GM06990 (cell line): ENCODE results near the gene PAXX.

Source experiments
- DNase-seq: peaks from one replicate; pipeline ENCODE4 v3.0.0-alpha.2; 2011; ENCODE audit not compliant: insufficient read length; ENCODE audit errors: extremely low read depth
- H3K27me3 ChIP-seq: replicated peaks from 2 replicates; pipeline ENCODE4 v1.6.0; 2011; ENCODE audit warnings: low read length; ENCODE audit not compliant: control insufficient read depth, insufficient read depth
- H3K36me3 ChIP-seq: 2 replicates; pipeline ENCODE4 v1.5.1; 2011; ENCODE audit warnings: low read length; ENCODE audit not compliant: control insufficient read depth, insufficient read depth
- H3K4me3 ChIP-seq: replicated peaks from 2 replicates; pipeline ENCODE4 v1.5.1; 2011; ENCODE audit warnings: low read depth, mild to moderate bottlenecking, control low read depth, low read length
- CTCF ChIP-seq: IDR thresholded peaks from 2 replicates; pipeline ENCODE4 v1.5.1; 2011; ENCODE audit warnings: low read length, control low read depth, mild to moderate bottlenecking, inconsistent platforms; ENCODE audit not compliant: insufficient read depth, poor library complexity, severe bottlenecking

The PAXX gene

GRCh38 chr9:137023157-137023556 lies 30.9 kb downstream of the PAXX start:
- no peaks in the 10 kb centered on the region for H3K36me3 ChIP-seq
- no peak overlapping the region for H3K4me3 ChIP-seq
- no peak for DNase-seq
- H3K27me3 ChIP-seq = no peaks in the 10 kb centered on the region; the same call in 1 of the 2 replicates
- no peak for TF ChIP-seq CTCF

GRCh38 chr9:137023583-137023991 lies 31.4 kb downstream of the PAXX start:
- H3K36me3 ChIP-seq = no peaks in the 10 kb centered on the region
- DNase-seq = no peak
- H3K4me3 ChIP-seq = no peak overlapping the region
- no peak for TF ChIP-seq CTCF
- no peaks in the 10 kb centered on the region; the same call in 1 of the 2 replicates for H3K27me3 ChIP-seq

DNA sequence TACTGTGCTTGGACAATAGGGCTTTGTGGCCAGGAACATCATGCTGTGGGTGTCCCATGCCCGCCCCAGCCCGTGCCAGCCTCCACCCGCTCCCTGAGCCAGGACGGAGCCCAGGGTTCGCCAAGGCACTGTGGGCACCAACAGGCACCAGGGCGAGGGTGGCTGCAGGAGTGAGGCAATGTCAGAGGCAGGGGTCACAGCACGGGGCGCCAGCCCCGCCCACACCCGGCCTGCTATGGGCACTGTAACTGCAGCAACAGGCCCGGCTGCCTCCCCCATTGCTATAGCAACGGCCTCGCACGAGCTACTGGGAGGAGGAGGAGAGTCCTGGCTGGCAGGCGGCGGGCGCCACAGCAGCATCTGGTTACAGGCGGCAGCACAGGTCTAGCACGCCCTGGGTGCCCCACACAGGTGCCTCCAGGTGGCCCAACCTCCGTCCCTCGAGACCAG lies 33.3 kb downstream of the PAXX start:
- no peak for TF ChIP-seq CTCF
- no peak for DNase-seq

GRCh38 chr9:137026384-137026783 lies 34.2 kb downstream of the PAXX start:
- no peak for TF ChIP-seq CTCF
- no peaks in the 10 kb centered on the region; the same call in 1 of the 2 replicates for H3K27me3 ChIP-seq
- no peak for DNase-seq
- H3K36me3 ChIP-seq = no peaks in the 10 kb centered on the region
- no peak overlapping the region for H3K4me3 ChIP-seq

More for the DNA sequence above, 33.3 kb downstream of the PAXX start:
- H3K36me3 ChIP-seq = no peaks in the 10 kb centered on the region
- no peak overlapping the region for H3K4me3 ChIP-seq
- H3K27me3 ChIP-seq = no peaks in the 10 kb centered on the region; the same call in 1 of the 2 replicates

DNA sequence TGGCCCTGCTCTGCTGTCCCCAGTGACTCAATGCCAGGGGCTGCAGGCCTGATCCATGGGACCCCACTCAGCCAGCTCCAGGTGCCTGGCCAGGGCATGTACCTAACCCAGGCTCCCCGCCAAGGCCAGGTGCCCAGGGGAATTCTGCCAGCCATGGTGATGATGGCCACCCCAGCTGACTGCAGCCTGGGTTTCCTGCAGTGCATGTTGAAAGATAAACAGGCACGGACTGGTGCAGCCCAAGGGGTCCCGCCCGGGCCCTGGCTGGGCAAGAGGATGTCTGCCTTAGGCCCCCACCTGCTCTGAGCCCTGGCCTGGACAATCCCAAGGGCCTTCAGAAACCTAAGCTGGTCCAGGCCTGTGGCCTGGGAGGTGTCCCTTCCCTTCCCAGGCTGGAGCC lies 34.6 kb downstream of the PAXX start:
- Histone ChIP-seq H3K36me3 (no peaks in the 10 kb centered on the region), H3K4me3 (no peak overlapping the region), H3K27me3 (no peaks in the 10 kb centered on the region; the same call in 1 of the 2 replicates)
- no peak for TF ChIP-seq CTCF
- no peak for DNase-seq

DNA sequence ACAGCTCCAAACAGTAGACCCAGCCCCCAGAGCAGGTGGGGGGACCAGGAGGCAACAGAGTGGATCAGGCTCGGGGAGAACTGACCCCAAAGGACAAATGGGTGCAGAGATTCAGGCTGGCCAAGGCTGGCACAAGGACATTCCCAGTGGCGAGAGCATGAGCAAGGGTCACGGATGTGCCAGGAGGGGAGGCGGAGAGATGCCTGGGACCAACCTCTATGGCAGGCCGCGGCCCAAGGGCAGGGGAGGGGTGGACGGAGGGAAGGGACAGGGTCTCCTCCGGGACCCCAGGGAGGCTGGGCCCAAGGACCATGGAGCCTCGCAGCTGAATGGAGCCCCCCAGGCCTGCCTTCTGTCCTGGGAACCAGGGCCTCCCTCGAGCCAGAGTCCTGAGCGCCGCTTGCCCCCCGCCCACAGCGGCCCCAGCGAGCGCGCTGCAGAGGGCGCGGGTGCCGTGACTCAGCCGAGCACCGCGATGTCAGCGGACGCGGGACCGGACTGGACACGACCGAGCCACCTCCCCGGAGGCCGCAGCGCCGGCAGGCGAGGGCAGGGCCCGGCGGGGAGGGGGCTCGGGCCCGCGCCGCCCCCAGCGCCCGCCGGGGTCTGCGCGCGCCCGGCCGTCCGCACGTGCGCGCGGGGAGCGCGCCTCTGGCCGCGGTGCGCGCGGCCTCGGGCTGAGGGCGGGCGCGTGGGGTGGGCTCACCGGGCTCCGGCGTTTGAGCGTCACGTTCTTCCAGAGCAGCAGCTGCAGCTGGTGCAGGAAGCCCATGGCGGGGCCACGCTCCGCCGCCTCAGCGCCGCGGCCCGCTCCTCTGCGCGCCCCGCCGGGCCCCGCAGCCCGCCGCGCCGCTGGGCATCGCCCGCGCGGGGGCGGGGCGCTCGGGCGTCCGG lies 35.4 kb downstream of the PAXX start, which contains the start of gene ABCA2:
ABCA2 (minus strand) TSS at position 869 of the 894 bp plus-strand sequence; CDS start at position 772, 97 bp downstream.
- Histone ChIP-seq H3K27me3 (no peaks in the 10 kb centered on the region; the same call in 1 of the 2 replicates), H3K36me3 (no peaks in the 10 kb centered on the region), H3K4me3 (peak within 1 kb of the TSS; percentile 55)
- no peak for DNase-seq
- no peak for TF ChIP-seq CTCF
